Suprapubic skin (tissue), 4 donors: ENCODE measurements around the gene HSPA4L.

Experiments used
- POLR2A ChIP-seq, 2 donors: fragments of 450-650 bp; IDR thresholded peaks; one replicate each; pipeline ENCODE4 v1.6.1; 2017; ENCODE audit warnings: antibody characterized with exemption in 2 of 2, mild to moderate bottlenecking in 2 of 2, moderate library complexity in 2 of 2
- POLR2AphosphoS5 ChIP-seq, 3 donors: sonication (generic); formaldehyde crosslinking; IDR thresholded peaks; one replicate each; pipeline ENCODE4 v1.6.1; 2017; ENCODE audit warnings: antibody characterized with exemption in 3 of 3
- TF ChIP-seq, protein P1 (sequence below), 2 donors: fragments of 200-600 bp in 1 of 2; fragments of 450-650 bp in 1 of 2; sonication (generic) in 1 of 2; IDR thresholded peaks; one replicate each; pipeline ENCODE4 v1.5.1; 2016 to 2019; ENCODE audit warnings: antibody characterized with exemption in 2 of 2, mild to moderate bottlenecking in 1 of 2, moderate library complexity in 1 of 2

- TF ChIP-seq POLR2A (IDR thresholded peaks at IDR 0.05) = no peak
- TF ChIP-seq, protein P1, sequence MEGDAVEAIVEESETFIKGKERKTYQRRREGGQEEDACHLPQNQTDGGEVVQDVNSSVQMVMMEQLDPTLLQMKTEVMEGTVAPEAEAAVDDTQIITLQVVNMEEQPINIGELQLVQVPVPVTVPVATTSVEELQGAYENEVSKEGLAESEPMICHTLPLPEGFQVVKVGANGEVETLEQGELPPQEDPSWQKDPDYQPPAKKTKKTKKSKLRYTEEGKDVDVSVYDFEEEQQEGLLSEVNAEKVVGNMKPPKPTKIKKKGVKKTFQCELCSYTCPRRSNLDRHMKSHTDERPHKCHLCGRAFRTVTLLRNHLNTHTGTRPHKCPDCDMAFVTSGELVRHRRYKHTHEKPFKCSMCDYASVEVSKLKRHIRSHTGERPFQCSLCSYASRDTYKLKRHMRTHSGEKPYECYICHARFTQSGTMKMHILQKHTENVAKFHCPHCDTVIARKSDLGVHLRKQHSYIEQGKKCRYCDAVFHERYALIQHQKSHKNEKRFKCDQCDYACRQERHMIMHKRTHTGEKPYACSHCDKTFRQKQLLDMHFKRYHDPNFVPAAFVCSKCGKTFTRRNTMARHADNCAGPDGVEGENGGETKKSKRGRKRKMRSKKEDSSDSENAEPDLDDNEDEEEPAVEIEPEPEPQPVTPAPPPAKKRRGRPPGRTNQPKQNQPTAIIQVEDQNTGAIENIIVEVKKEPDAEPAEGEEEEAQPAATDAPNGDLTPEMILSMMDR (IDR thresholded peaks at IDR 0.05) = no peak
- no peak for TF ChIP-seq POLR2AphosphoS5 (IDR thresholded peaks at IDR 0.05)
Observed at GRCh38 chr4:127776620-127777019, 5.5 kb upstream of the HSPA4L start.
